Epidermal melanocyte (primary cell): ENCODE results near the gene ULK4.
"Not testable (repeated sequence)": the region's sequence is repeated elsewhere in the genome, so short reads cannot be mapped to it uniquely, and the experiment has no call there.

ENCODE experiments used
- DNase-seq: peaks from one replicate; pipeline ENCODE4 v3.0.0; 2011; ENCODE audit warnings: low spot score; ENCODE audit not compliant: insufficient read length

The ULK4 gene

DNA sequence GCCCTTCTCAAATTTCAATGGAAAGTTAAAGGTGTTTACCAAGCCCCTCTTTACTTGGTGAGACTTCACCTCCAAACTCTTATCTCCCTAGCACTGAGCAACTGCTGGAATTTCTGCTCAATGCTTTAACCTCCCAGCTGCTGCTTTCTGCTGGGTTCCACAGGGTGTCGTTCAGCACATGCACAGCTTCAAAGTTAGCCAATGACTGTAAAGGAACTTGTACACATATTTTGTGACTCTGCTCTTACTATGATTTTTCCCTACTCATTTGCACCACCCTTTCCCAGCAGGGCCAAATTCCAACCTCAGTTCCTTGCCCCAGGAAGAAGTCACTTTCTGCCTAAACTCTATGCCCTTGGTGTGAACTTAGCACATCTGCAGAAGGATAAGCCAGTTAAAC is 89.7 kb downstream of the ULK4 start:
- DNase-seq, result no peak

- no peak for DNase-seq
Measured at GRCh38 chr3:41867533-41867932, 94.4 kb downstream of the ULK4 start.

GRCh38 chr3:41866298-41866697 is 95.6 kb downstream of the ULK4 start:
- DNase-seq, result no peak

DNA sequence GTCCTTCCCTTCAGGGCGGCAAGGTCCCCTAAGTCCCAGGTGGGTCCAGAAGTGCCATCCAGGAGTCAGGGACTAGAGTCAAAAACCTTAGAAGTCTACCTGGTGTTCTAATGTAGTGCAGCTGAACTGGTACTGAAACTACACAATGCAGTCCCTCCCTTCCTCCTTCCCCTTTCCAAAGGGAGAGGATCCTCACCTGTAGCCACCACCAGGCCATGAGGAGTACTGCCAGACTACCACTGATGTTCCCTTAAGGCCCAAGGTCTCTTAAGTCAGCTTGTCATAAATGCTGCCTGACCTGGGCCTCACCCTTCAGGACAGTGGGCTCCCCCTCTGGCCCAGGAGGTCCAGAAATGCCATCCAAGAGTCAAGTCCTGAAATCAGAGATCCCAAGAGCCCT is 98.9 kb downstream of the ULK4 start:
- no peak for DNase-seq

DNA sequence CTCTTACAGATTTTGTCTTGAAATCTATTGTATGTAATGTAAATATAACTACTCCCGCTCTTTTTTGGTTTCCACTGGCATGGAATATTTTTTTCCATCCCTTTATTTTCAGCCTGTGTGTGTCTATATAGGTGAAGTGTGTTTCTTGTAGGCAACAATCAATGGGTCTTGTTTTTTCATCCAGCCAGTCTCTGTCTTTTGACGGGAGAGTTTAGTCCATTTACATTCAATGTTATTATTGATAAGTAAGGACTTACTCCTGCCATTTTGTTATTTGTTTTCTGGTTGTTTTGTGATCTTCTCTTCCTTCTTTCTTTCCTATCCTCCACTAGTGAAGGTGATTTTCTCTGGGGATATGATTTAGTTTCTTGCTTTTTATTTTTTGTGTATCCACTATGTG is 101.4 kb downstream of the ULK4 start:
- DNase-seq, result not testable (repeated sequence)

DNA sequence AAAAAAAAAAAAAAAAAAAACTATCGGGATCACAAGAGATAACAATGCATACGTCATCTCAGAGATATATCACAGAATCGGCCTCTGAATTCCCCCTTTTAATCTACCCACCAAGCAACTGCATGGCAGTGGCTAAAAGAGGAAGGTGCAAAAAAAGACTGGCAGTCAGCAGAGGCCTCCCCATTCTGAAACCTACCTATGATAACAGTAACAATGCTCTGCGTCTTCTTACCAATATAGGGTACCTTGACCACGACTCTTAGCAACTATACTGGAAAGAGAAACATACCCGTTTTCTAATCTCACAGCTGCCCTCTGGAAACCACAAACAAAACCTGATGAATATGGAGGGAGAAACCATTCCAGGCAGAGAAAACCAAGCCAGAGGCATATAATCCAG is 106.9 kb downstream of the ULK4 start:
- DNase-seq, result no peak

- no peak for DNase-seq
Measured at GRCh38 chr3:41853540-41854196, 108.2 kb downstream of the ULK4 start.

DNA sequence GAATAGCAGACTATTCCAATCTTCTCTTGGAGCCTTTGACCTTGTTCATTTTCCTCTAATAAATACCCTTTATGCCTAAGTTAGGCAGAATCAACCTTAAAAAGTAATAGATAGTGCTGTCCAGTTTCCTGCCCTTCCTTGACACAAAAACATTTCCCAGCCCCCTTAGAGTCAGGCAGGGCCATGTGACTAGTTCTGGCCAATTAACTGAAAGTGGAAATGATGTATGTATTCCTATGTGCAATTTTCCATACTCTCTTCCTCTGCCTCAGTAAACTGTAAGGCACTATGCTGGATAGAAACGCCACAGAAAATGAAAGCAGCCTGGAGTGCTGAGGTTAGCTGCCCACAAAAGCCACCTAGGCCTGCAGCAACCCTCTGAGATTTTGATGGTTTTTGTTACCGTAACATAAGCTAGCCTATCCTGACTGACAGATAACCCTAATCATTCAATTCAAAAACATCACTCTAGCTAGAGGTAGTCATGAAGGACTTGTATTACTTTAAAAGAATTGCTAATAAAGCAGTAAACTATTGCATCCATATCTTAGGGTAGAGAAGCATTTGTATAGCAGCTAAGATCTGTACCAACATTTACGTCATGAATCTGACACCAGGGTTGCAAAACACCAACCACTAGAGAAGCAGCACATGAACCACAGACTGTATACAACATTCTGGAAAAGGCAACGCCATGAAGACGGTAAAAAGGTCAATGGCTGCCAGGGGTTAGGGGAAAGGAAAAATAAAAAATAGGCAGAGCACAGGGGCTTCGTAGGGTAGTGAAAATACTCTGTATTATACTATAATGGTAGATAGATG is 112.9 kb downstream of the ULK4 start:
- no peak for DNase-seq

DNA sequence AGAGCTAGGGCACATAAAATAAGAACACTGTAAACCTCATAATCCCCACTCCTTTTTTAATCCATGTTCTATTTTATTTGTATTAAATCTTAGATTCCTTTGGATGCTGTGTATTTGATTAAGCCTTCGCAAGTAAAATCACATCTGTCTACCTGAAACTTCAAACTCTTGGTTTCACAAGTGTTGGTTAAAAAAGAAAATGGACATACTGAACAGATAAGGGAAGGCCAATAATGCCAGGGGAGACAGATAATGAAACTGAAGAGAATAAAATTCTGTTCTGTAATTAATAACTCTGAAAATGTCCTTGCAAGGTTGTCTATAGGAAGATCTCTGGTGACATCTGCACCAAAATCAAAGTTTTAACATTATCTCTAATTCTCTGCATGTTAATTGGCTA is 114.2 kb downstream of the ULK4 start:
- no peak for DNase-seq

DNA sequence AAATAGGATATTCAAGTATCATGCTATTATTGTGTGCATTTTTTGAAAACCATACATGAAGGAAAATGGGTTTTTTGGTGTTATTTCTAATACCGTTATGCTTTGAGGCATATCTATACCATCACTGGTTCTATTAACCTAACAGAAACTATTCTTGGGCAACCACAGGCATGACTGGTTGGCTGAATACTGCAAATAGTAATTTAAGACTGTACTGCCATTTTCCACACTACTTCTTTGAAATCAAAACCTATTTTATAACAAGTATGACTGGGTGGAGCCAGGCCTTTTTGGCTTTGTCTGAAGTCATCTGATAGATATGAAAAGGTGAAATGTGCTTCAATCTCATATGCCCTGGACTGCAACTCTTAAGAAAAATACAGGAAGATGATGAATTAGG is 115.1 kb downstream of the ULK4 start:
- no peak for DNase-seq

GRCh38 chr3:41845826-41846225 is 116.1 kb downstream of the ULK4 start:
- no peak for DNase-seq

DNA sequence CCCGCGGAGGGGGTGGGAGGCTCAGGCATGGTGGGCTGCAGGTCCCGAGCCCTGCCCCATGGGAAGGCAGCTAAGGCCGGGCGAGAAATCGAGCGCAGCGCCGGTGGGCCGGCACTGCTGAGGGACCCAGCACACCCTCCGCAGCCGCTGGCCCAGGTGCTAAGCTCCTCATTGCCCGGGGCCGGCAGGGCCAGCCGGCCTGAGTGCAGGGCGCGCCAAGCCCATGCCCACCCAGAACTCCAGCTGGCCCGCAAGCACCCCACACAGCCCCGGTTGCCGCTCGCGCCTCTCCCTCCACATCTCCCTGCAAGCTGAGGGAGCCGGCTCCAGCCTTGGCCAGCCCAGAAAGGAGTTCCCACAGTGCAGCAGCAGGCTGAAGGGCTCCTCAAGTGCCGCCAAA is 117.6 kb downstream of the ULK4 start:
- not testable (repeated sequence) for DNase-seq

DNA sequence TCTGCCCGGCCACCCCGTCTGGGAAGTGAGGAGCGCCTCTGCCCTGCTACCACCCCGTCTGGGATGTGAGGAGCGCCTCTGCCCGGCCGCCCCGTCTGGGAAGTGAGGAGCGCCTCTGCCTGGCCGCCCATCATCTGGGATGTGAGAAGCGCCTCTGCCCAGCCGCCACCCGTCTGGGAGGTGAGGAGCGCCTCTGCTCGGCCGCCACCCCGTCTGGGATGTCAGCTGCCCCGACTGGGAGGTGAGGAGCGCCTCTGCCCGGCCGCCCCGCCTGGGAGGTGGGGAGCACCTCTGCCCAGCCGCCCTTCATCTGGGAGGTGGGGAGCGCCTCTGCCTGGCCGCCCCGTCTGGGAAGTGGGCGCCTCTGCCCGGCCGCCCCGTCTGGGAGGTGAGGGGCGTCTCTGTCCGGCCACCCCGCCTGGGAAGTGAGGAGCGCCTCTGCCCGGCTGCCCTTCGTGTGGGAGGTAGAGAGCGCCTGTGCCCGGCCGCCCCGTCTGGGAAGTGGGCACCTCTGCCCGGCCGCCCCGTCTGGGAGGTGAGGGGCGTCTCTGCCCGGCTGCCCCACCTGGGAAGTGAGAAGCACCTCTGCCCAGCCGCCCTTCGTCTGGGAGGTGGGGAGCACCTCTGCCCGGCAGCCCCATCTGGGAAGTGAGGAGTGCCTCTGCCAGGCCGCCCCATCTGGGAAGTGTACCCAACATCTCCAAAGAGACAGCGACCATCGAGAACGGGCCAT is 120.8 kb downstream of the ULK4 start:
- DNase-seq, result not testable (repeated sequence)

DNA sequence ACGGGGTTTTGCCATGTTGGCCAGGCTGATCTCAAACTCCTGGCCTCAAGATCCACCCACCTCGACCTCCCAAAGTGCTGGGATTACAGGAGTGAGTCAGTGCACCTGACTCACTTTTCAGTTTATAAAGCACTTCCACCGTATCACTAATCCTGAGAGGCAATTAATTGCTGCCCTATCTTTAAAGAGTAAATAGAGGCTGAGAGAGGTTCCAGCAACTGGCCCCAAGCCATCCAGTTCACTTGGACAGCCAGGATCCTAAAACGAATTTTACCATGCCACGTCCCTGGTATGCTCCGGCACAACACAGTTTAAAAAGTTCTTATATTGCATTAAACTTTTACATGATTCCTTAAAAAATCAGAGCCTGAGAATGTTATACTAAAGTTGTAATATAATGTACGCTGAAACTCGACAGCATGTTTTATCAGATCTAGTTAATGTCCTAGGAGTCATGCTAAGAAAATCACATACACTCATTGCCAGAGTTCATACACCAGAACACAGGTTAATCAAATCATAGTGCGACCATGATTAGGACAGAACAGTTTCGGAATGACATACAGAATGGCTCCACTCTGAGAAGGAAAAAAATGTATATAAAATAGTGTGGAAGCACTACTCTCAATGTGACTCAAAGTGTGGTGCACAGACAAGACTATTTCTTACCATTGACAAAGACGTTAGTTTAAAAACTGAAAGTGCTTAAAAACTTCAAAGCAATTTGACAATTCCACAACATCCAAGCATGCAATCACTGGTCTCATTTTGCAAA is 125.4 kb downstream of the ULK4 start:
- no peak for DNase-seq

DNA sequence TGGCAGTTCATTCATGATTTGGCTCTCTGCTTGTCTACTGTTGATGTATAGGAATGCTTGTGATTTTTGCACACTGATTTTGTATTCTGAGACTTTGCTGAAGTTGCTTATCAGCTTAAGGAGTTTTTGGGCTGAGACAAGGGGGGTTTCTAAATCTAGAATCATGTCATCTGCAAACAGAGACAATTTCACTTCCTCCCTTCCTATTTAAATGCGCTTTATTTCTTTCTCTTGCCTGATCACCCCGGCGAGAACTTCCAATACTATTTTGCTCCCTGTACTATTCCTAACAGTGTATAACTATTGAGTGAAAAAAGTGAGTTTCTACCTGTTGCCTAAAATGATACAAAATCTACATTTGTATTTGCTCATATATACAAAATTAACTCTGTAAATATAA is 128.3 kb downstream of the ULK4 start:
- no peak for DNase-seq

GRCh38 chr3:41819236-41819635 is 142.7 kb downstream of the ULK4 start:
- DNase-seq, result no peak

DNA sequence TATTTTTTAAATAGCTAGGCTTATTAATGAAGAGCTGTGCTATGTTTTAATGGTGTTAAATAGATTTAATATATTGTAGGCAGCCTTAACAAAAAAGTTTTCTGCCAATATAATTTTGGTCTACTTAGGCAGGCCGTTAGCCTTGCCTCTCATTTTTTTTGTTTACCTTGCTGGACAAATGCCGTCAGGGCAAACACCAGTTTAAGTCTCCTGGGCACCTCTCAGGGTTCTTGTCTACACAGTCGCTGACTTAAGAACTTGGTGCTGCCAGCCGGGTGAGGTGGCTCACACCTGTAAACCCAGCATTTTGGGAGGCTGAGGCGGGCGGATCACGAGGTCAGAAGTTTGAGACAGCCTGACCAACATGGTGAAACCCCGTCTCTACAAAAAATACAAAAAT is 153.3 kb downstream of the ULK4 start:
- DNase-seq, result no peak

DNA sequence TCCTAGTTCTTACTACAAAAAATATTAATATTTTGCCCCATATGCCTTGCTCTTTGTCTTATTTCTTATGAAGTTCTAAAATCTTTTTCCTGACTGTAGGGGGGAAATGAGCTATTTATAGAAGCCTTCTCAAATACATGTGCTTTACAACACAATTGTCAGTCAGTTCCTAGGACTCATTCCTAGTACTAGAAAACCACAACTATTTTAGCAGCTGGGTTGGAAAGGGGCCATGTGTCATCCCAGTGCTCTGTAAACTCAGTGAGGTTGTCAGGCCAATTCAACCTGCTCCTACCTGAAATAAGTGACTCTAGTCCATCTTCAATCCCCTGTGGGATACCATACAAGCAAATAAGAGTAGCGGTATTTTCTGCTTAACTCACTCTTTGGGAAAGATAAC is 153.8 kb downstream of the ULK4 start:
- DNase-seq, result peak; percentile 31

GRCh38 chr3:41794748-41795589 is 166.9 kb downstream of the ULK4 start:
- DNase-seq, result no peak

DNA sequence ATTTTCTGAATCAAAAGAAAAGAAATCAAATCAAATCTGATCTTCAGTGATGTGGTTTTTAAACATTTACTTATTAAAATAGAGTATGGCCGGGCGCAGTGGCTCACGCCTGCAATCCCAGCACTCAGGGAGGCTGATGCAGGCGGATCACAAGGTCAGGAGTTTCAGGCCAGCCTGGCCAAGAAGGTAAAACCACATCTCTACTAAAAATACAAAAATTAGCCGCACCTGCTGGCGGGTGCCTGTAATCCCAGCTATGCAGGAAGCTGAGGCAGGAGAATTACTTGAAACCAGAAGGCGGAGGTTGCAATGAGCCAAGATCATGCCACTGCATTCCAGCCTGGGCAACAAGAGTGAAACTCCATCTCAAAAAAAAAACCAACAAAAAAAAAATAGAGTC is 169.1 kb downstream of the ULK4 start:
- no peak for DNase-seq

DNA sequence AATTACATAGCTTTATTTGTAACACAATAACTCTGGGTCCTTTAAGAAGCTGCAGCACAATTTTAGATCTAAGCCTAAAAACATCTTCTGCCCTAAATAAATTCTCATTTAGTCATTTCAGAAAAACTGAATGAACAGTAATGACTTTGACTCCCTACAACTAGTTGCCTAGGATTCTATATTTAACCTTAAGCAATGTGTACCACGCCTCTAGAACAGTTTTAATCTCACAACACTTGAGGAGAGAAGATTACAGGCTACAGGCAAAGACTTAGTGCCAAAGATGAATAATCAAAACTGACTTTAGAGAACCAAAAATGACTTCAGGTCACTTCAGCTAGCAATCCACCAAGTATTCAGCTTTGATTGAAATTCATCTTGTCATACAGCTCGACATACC is 192.8 kb downstream of the ULK4 start:
- no peak for DNase-seq
